CD4-positive, CD25-positive, alpha-beta regulatory T cell (primary cell): ENCODE results near the gene HSBP1L1. TPM values are rescaled to one million over a fixed set of nuclear protein-coding genes. Genes with fewer than 3 reads are reported as not detected.

Experiments
- ATAC-seq, 2 donors: fragments of 150-1000 bp; cut with Tn5 transposase; one replicate each; pipeline ENCODE4 v1.10.0; 2021; ENCODE audit warnings: low read depth in 2 of 2, moderate number of reproducible peaks in 2 of 2, moderate library complexity in 1 of 2
- DNase-seq, 3 donors: peaks; one replicate each; pipeline versions ENCODE4 v3.0.0 to v3.0.0-alpha.2; 2012 to 2022; ENCODE audit warnings: mixed read lengths in 1 of 3
- H3K27ac ChIP-seq: one replicate; pipeline ENCODE4 v1.7.0; 2013; ENCODE audit warnings: mild to moderate bottlenecking, low read length; ENCODE audit not compliant: insufficient read depth, poor library complexity, severe bottlenecking
- H3K27me3 ChIP-seq: one replicate; pipeline ENCODE4 v1.7.0; 2013; ENCODE audit warnings: low read length; ENCODE audit not compliant: control insufficient read depth, insufficient read depth
- H3K36me3 ChIP-seq: one replicate; pipeline ENCODE4 v1.7.0; 2013; ENCODE audit warnings: mild to moderate bottlenecking, low read length, moderate library complexity; ENCODE audit not compliant: control insufficient read depth, insufficient read depth
- H3K4me1 ChIP-seq: 2 replicates; pipeline ENCODE4 v1.7.0; 2013; ENCODE audit warnings: mild to moderate bottlenecking, low read length; ENCODE audit not compliant: insufficient read depth, control insufficient read depth, poor library complexity, severe bottlenecking
- H3K4me3 ChIP-seq: one replicate; pipeline ENCODE4 v1.7.0; 2013; ENCODE audit warnings: low read depth, mild to moderate bottlenecking, low read length, moderate library complexity
- H3K9me3 ChIP-seq, 2 experiments: 1 replicate in 1 of 2; 2 replicates in 1 of 2; pipeline ENCODE4 v1.7.0; 2013; ENCODE audit warnings: low read length in 2 of 2, mild to moderate bottlenecking in 1 of 2, moderate library complexity in 1 of 2; ENCODE audit not compliant: control insufficient read depth in 2 of 2
- H3K27ac Mint-ChIP-seq, 3 donors: one replicate each; pipeline ENCODE4 v1.8.0; 2020 to 2022; ENCODE audit warnings: mild to moderate bottlenecking in 3 of 3, mixed read lengths in 3 of 3, moderate library complexity in 2 of 3
- H3K27me3 Mint-ChIP-seq: one replicate; pipeline ENCODE4 v1.8.0; 2022; ENCODE audit warnings: mild to moderate bottlenecking, mixed read lengths
- H3K36me3 Mint-ChIP-seq: one replicate; pipeline ENCODE4 v1.8.0; 2020; ENCODE audit warnings: mixed read lengths
- H3K4me1 Mint-ChIP-seq, 4 donors: one replicate each; pipeline ENCODE4 v1.8.0; 2020 to 2022; ENCODE audit warnings: mixed read lengths in 4 of 4, mild to moderate bottlenecking in 1 of 4
- H3K4me3 Mint-ChIP-seq, 4 donors: one replicate each; pipeline ENCODE4 v1.8.0; 2020 to 2022; ENCODE audit warnings: mild to moderate bottlenecking in 4 of 4, mixed read lengths in 4 of 4, moderate library complexity in 3 of 4
- H3K9me3 Mint-ChIP-seq, 7 donors: one replicate each; pipeline ENCODE4 v1.8.0; 2020 to 2022; ENCODE audit warnings: mixed read lengths in 7 of 7, mild to moderate bottlenecking in 3 of 7, moderate library complexity in 2 of 7
- polyA plus RNA-seq, 4 donors: library from polyadenylated mRNA; unstranded; fragments of 300-500 nt; fragmentation: Illumina TruSeq; gene quantifications; one replicate each; pipeline ENCODE4 v1.2.3, GENCODE V29; 2021
- total RNA-seq: library from RNA; stranded (reverse); gene quantifications from one replicate; pipeline ENCODE4 v1.2.3, GENCODE V29; 2022

HSBP1L1 gene
- total and polyA plus RNA-seq, 5 donors from 2014 or later: 5.2 to 27.6 (median 10.5) TPM

GRCh38 chr18:79980585-79980984 is 16.1 kb downstream of the HSBP1L1 start:
- Mint-ChIP-seq H3K27ac (no peak overlapping the region), H3K9me3 (no peaks in the 10 kb centered on the region), H3K27me3 (no peaks in the 10 kb centered on the region), H3K36me3 (peaks cover 19% of the 10 kb centered on the region), H3K4me3 (no peak overlapping the region), H3K4me1 (peaks cover 12 to 75% (median 56%) of the 10 kb centered on the region in 4 donors)
- peaks cover 21% of the 10 kb centered on the region for H3K4me1 ChIP-seq
- ATAC-seq (no peak), DNase-seq (no peak)
- H3K36me3 ChIP-seq: peaks cover 23% of the 10 kb centered on the region
- H3K27ac ChIP-seq: no peak overlapping the region
- no peaks in the 10 kb centered on the region for H3K27me3 ChIP-seq
- H3K4me3 ChIP-seq: no peak overlapping the region
- H3K9me3 ChIP-seq: no peaks in the 10 kb centered on the region

- H3K4me1 ChIP-seq: peaks cover 41% of the 10 kb centered on the region
- H3K9me3 Mint-ChIP-seq: no peaks in the 10 kb centered on the region
- H3K9me3 ChIP-seq: no peaks in the 10 kb centered on the region
- peak overlapping the region in 2 of 3 donors; percentile 62 to 88 for H3K27ac Mint-ChIP-seq
- H3K4me1 Mint-ChIP-seq: peaks cover 16 to 88% (median 62%) of the 10 kb centered on the region in 4 donors
- no peak for ATAC-seq
- H3K27me3 Mint-ChIP-seq: no peaks in the 10 kb centered on the region
- no peak overlapping the region for H3K4me3 ChIP-seq
- DNase-seq: peak in 1 of 3 donors; percentile 10
- H3K36me3 ChIP-seq: peaks cover 23% of the 10 kb centered on the region
- peak overlapping the region in 1 of 4 donors; percentile 46 for H3K4me3 Mint-ChIP-seq
- H3K27ac ChIP-seq: no peak overlapping the region
- peaks cover 22% of the 10 kb centered on the region for H3K36me3 Mint-ChIP-seq
- no peaks in the 10 kb centered on the region for H3K27me3 ChIP-seq
Measured at GRCh38 chr18:79982736-79983135, 18.3 kb downstream of the HSBP1L1 start.

GRCh38 chr18:79983253-79983652 is 18.8 kb downstream of the HSBP1L1 start:
- no peak overlapping the region for H3K27ac ChIP-seq
- no peak for ATAC-seq
- H3K4me3 Mint-ChIP-seq: peak overlapping the region in 1 of 4 donors; percentile 79

GRCh38 chr18:79983793-79984192 is 19.4 kb downstream of the HSBP1L1 start:
- no peak for ATAC-seq

More at GRCh38 chr18:79983253-79983652, 18.8 kb downstream of the HSBP1L1 start:
- no peaks in the 10 kb centered on the region for H3K9me3 ChIP-seq
- Mint-ChIP-seq H3K27me3 (no peaks in the 10 kb centered on the region), H3K4me1 (peaks cover 14 to 85% (median 59%) of the 10 kb centered on the region in 4 donors), H3K9me3 (no peaks in the 10 kb centered on the region), H3K27ac (peak overlapping the region in 2 of 3 donors; percentile 48 to 88), H3K36me3 (peaks cover 22% of the 10 kb centered on the region)
- H3K4me3 ChIP-seq: no peak overlapping the region
- H3K27me3 ChIP-seq: no peaks in the 10 kb centered on the region
- peaks cover 20% of the 10 kb centered on the region for H3K36me3 ChIP-seq
- DNase-seq: no peak
- H3K4me1 ChIP-seq: peaks cover 42% of the 10 kb centered on the region

GRCh38 chr18:79985172-79985571 is 20.7 kb downstream of the HSBP1L1 start:
- DNase-seq (no peak), ATAC-seq (no peak)
- H3K27ac ChIP-seq: no peak overlapping the region
- no peaks in the 10 kb centered on the region for H3K9me3 Mint-ChIP-seq
- H3K4me3 Mint-ChIP-seq: peak overlapping the region in 2 of 4 donors; percentile 24 to 92
- H3K36me3 Mint-ChIP-seq: peaks cover 22% of the 10 kb centered on the region
- H3K36me3 ChIP-seq: peaks cover 14% of the 10 kb centered on the region
- no peaks in the 10 kb centered on the region for H3K9me3 ChIP-seq
- H3K27ac Mint-ChIP-seq: peak overlapping the region in 2 of 3 donors; percentile 26 to 78
- peaks cover 50% of the 10 kb centered on the region for H3K4me1 ChIP-seq
- no peaks in the 10 kb centered on the region for H3K27me3 Mint-ChIP-seq
- no peak overlapping the region for H3K4me3 ChIP-seq
- H3K4me1 Mint-ChIP-seq: peaks cover 14 to 78% (median 53%) of the 10 kb centered on the region in 4 donors
- H3K27me3 ChIP-seq: no peaks in the 10 kb centered on the region

More at GRCh38 chr18:79983793-79984192, 19.4 kb downstream of the HSBP1L1 start:
- Mint-ChIP-seq H3K27ac (peak overlapping the region; percentile 46 to 88 (median 48)), H3K4me1 (peaks cover 14 to 85% (median 59%) of the 10 kb centered on the region in 4 donors), H3K4me3 (peak overlapping the region in 2 of 4 donors; percentile 19 to 39), H3K36me3 (peaks cover 22% of the 10 kb centered on the region), H3K27me3 (no peaks in the 10 kb centered on the region), H3K9me3 (no peaks in the 10 kb centered on the region)
- Histone ChIP-seq H3K4me3 (no peak overlapping the region), H3K36me3 (peaks cover 20% of the 10 kb centered on the region), H3K9me3 (no peaks in the 10 kb centered on the region), H3K4me1 (peaks cover 44% of the 10 kb centered on the region), H3K27ac (no peak overlapping the region), H3K27me3 (no peaks in the 10 kb centered on the region)
- DNase-seq: no peak

- Mint-ChIP-seq H3K27me3 (peaks cover 3% of the 10 kb centered on the region), H3K4me3 (peak overlapping the region; percentile 92 to 96 (median 92)), H3K9me3 (no peaks in the 10 kb centered on the region), H3K27ac (peak overlapping the region; percentile 14 to 95 (median 89)), H3K4me1 (peaks cover 14 to 66% (median 47%) of the 10 kb centered on the region in 4 donors), H3K36me3 (peaks cover 20% of the 10 kb centered on the region)
- H3K27me3 ChIP-seq: no peaks in the 10 kb centered on the region
- ATAC-seq: no peak
- H3K4me1 ChIP-seq: peaks cover 50% of the 10 kb centered on the region
- peak overlapping the region; percentile 94 for H3K4me3 ChIP-seq
- peak overlapping the region; percentile 92 for H3K27ac ChIP-seq
- DNase-seq: no peak
- H3K9me3 ChIP-seq: no peaks in the 10 kb centered on the region
- peaks cover 14% of the 10 kb centered on the region for H3K36me3 ChIP-seq
Measured at GRCh38 chr18:79986726-79987125, 22.3 kb downstream of the HSBP1L1 start.

- peak overlapping the region; percentile 92 for H3K27ac ChIP-seq
- Mint-ChIP-seq H3K27me3 (peaks cover 5% of the 10 kb centered on the region), H3K4me1 (peaks cover 9 to 57% (median 39%) of the 10 kb centered on the region in 4 donors), H3K4me3 (peak overlapping the region; percentile 92 to 96 (median 92)), H3K36me3 (peaks cover 17% of the 10 kb centered on the region), H3K9me3 (no peaks in the 10 kb centered on the region), H3K27ac (peak overlapping the region; percentile 48 to 95 (median 89))
- H3K4me3 ChIP-seq: peak overlapping the region; percentile 94
- peaks cover 46% of the 10 kb centered on the region for H3K4me1 ChIP-seq
- ATAC-seq: no peak
- H3K27me3 ChIP-seq: no peaks in the 10 kb centered on the region
- no peak for DNase-seq
- no peaks in the 10 kb centered on the region for H3K9me3 ChIP-seq
- peaks cover 14% of the 10 kb centered on the region for H3K36me3 ChIP-seq
Measured at GRCh38 chr18:79987566-79987965, 23.1 kb downstream of the HSBP1L1 start.

GRCh38 chr18:79988071-79988450 is 23.6 kb downstream of the HSBP1L1 start:
- peaks cover 14% of the 10 kb centered on the region for H3K36me3 ChIP-seq
- DNase-seq (peak; percentile 50 to 71 (median 70)), ATAC-seq (peak; percentile 57 to 64)
- H3K27me3 ChIP-seq: no peaks in the 10 kb centered on the region
- Mint-ChIP-seq H3K27ac (peak overlapping the region; percentile 48 to 95 (median 89)), H3K4me1 (peaks cover 9 to 52% (median 37%) of the 10 kb centered on the region in 4 donors), H3K27me3 (peaks cover 5% of the 10 kb centered on the region), H3K4me3 (peak overlapping the region; percentile 92 to 96 (median 92)), H3K9me3 (no peaks in the 10 kb centered on the region), H3K36me3 (peaks cover 17% of the 10 kb centered on the region)
- H3K27ac ChIP-seq: peak overlapping the region; percentile 92
- H3K4me3 ChIP-seq: peak overlapping the region; percentile 94
- no peaks in the 10 kb centered on the region for H3K9me3 ChIP-seq
- H3K4me1 ChIP-seq: peaks cover 41% of the 10 kb centered on the region
